Measurements from ENCODE around the gene AWAT1.
"Not testable (repeated sequence)": the region's sequence is repeated elsewhere in the genome, so short reads cannot be mapped to it uniquely, and the experiment has no call there.

Gene AWAT1

GRCh38 chrX:70247252-70247651, 12.8 kb downstream of the AWAT1 start:
- DNase-seq (ENCODE audit: low spot score in 2 of 2) = no peak
- in situ Hi-C loops (cut with MboI; ENCODE audit: low sequenced_read_pairs) = no loop called here
- Histone ChIP-seq H3K4me3 (no peak overlapping the region), H3K27me3 (ENCODE audit: low read depth) (no peaks in the 10 kb centered on the region), H3K36me3 (replicated peaks) (no peaks in the 10 kb centered on the region), H3K9me3 (no peaks in the 10 kb centered on the region), H3K4me1 (peaks cover 15% of the 10 kb centered on the region)

DNA sequence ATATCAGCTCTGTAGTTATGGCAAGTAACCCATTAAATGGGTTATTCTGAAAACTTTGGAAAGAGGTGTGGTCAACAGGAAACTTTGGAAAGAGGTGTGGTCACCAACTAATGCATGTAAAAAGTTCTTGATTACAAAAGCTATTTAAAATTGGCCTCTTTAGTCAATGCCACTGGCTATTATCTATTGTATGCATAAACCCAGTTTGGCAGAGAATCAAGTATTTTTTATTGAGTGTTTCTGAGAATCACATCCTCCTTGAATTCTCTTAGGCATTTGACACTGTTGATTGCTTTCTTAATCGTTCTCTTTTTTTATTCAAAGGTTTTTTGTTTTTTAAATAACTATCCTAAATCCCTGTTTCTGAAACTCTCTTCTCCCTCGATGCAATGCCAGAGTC, 18.0 kb downstream of the AWAT1 start:
- no peaks in the 10 kb centered on the region for H3K36me3 ChIP-seq (replicated peaks)
- no peaks in the 10 kb centered on the region for H3K27me3 ChIP-seq (ENCODE audit: low read depth)
- no peaks in the 10 kb centered on the region for H3K9me3 ChIP-seq
- no peak overlapping the region for H3K4me3 ChIP-seq
- DNase-seq (ENCODE audit: low spot score in 2 of 2) = peak in 1 of 2 experiments; percentile 8
- H3K4me1 ChIP-seq = peaks cover 16% of the 10 kb centered on the region
- in situ Hi-C loops (cut with MboI; ENCODE audit: low sequenced_read_pairs) = no loop called here

DNA sequence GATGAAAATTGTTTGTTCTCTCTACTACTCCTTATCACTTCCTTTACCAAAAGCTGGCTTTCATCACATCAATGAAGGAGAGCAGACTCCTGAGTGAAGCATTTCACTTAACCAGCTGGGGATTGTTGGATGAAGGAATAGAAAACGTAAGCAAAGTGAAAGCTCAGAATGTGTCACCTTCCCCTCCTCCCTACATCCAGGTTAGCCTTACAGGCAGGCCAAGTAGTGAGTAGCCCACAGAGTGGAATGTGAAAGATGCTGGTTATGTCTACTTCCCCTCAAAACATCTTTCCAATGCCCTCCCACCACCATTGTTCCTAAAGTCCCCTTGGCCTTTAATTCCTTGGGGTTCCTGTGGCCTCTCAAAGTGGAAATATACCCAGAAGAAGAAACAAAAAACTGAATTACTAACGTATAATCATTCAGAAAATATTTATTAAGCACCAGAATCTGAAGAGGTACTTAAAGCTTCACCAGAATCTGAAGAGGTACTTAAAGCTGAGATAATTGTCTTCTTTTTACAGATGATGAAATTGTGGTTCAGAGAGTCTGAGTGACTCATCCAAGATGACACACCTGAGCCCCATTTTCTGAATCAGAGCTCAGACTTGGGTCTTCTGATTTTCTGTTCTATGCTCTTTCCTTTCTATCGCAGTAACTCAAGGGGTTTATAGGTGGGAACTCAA, 19.1 kb downstream of the AWAT1 start:
- Histone ChIP-seq H3K36me3 (replicated peaks) (no peaks in the 10 kb centered on the region), H3K27me3 (ENCODE audit: low read depth) (no peaks in the 10 kb centered on the region), H3K9me3 (no peaks in the 10 kb centered on the region), H3K4me3 (no peak overlapping the region), H3K4me1 (peaks cover 16% of the 10 kb centered on the region)
- DNase-seq (ENCODE audit: low spot score in 2 of 2) = no peak
- in situ Hi-C loops (cut with MboI; ENCODE audit: low sequenced_read_pairs) = no loop called here

- in situ Hi-C loops (cut with MboI; ENCODE audit: low sequenced_read_pairs) = no loop called here
- no peak for DNase-seq (ENCODE audit: low spot score in 2 of 2)
- Histone ChIP-seq H3K4me1 (peaks cover 16% of the 10 kb centered on the region), H3K27me3 (ENCODE audit: low read depth) (no peaks in the 10 kb centered on the region), H3K9me3 (no peaks in the 10 kb centered on the region), H3K36me3 (replicated peaks) (no peaks in the 10 kb centered on the region), H3K4me3 (no peak overlapping the region)
These were observed 19.6 kb downstream of the AWAT1 start for GRCh38 chrX:70254063-70254400.

DNA sequence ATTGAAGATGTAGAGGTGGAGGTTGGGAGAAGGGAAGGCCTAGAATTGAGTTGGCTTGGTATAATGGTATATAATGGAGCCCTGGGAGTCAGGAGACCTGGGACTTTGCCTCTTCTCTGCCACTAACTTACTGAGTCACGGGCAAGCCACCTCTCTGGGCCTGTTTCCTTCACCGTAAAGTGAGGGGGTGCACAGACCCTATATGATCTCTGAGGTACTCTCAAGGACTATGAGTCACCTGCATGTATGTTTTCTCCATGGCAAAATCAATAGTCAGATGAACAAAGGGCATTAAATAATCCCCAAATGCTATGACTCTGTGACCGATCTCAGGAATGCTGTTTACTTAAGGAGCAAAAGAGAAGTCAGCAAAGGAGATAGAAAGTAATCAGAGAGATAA, 20.5 kb downstream of the AWAT1 start:
- H3K4me1 ChIP-seq = peaks cover 16% of the 10 kb centered on the region
- in situ Hi-C loops (cut with MboI; ENCODE audit: low sequenced_read_pairs) = no loop called here
- no peak for DNase-seq (ENCODE audit: low spot score in 2 of 2)
- no peaks in the 10 kb centered on the region for H3K27me3 ChIP-seq (ENCODE audit: low read depth)
- H3K4me3 ChIP-seq = no peak overlapping the region
- H3K9me3 ChIP-seq = no peaks in the 10 kb centered on the region
- H3K36me3 ChIP-seq (replicated peaks) = no peaks in the 10 kb centered on the region

- DNase-seq (ENCODE audit: low spot score in 2 of 2) = no peak
- Histone ChIP-seq H3K4me3 (no peak overlapping the region), H3K27me3 (ENCODE audit: low read depth) (no peaks in the 10 kb centered on the region), H3K9me3 (no peaks in the 10 kb centered on the region), H3K4me1 (peaks cover 12% of the 10 kb centered on the region), H3K36me3 (replicated peaks) (no peaks in the 10 kb centered on the region)
- in situ Hi-C loops (cut with MboI; ENCODE audit: low sequenced_read_pairs) = no loop called here
These were observed 21.0 kb downstream of the AWAT1 start for GRCh38 chrX:70255452-70255851.

DNA sequence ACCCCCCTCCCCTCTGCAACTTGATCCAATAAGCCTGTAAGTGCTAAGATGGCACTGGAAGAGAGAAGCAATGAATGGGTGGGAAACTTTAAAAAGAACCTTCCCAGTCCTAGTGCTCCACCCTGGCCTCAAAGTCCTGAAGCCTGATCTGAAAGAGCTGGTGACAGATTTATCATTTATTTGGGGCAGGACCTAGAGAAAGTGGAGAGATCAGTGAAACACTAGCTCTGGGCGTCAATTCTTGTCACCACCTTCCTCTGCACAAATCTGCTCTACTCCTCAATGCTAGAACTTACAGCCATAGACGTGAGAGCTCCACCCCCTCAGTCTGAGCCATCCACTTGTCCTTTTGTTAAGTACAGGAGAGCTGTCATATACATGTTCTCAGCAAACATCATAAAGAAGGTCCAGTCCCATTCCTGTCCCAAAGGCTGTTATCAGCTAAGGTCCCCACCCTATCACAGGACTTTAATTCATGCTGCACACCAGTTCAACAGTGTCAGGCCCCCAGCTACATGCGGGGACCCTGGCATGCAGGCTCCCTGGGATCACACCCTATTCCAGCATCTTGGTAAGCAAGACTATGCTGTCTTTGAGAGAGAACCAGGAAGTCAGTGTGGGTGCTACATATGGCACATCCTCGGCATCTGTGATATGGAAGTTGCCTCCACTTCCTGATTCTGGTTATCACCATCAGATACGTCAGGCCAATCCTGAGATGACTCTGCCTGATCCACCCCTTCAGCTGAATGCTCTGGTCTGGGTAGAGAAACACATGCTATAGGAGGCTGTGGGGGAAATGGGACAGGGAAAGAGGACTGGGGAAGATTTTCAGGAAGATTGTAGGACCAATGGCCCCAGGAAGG, 23.2 kb downstream of the AWAT1 start:
- in situ Hi-C loops (cut with MboI; ENCODE audit: low sequenced_read_pairs) = no loop called here
- no peaks in the 10 kb centered on the region for H3K27me3 ChIP-seq (ENCODE audit: low read depth)
- no peak overlapping the region for H3K4me3 ChIP-seq
- H3K36me3 ChIP-seq (replicated peaks) = no peaks in the 10 kb centered on the region
- H3K9me3 ChIP-seq = no peaks in the 10 kb centered on the region
- no peak for DNase-seq (ENCODE audit: low spot score in 2 of 2)
- peaks cover under 1% of the 10 kb centered on the region; the same call in 1 of the 2 replicates for H3K4me1 ChIP-seq

GRCh38 chrX:70260104-70260503, 25.6 kb downstream of the AWAT1 start, which contains the start of gene P2RY4:
Gene P2RY4, minus strand, starts transcription at chrX:70260204. Its CDS starts 580 bp downstream, at chrX:70259624.
- in situ Hi-C loops (cut with MboI; ENCODE audit: low sequenced_read_pairs) = no loop called here
- no peak within 1 kb of the TSS for H3K4me3 ChIP-seq
- no peaks in the 10 kb centered on the region for H3K9me3 ChIP-seq
- no peak for DNase-seq (ENCODE audit: low spot score in 2 of 2)
- no peaks in the 10 kb centered on the region for H3K4me1 ChIP-seq
- H3K36me3 ChIP-seq (replicated peaks) = no peaks in the 10 kb centered on the region
- H3K27me3 ChIP-seq (ENCODE audit: low read depth) = peaks cover 3% of the 10 kb centered on the region; the same call in 1 of the 2 replicates

GRCh38 chrX:70262952-70263567, 28.6 kb downstream of the AWAT1 start:
- in situ Hi-C loops (cut with MboI; ENCODE audit: low sequenced_read_pairs) = no loop called here
- H3K9me3 ChIP-seq = no peaks in the 10 kb centered on the region
- DNase-seq (ENCODE audit: low spot score in 2 of 2) = peak; percentile 56 to 83

GRCh38 chrX:70264784-70265183, 30.3 kb downstream of the AWAT1 start:
- in situ Hi-C loops (cut with MboI; ENCODE audit: low sequenced_read_pairs) = no loop called here

More at GRCh38 chrX:70262952-70263567, 28.6 kb downstream of the AWAT1 start:
- Histone ChIP-seq H3K36me3 (replicated peaks) (no peaks in the 10 kb centered on the region), H3K27me3 (ENCODE audit: low read depth) (peaks cover 3% of the 10 kb centered on the region; the same call in 1 of the 2 replicates), H3K4me3 (no peak overlapping the region), H3K4me1 (no peaks in the 10 kb centered on the region)

GRCh38 chrX:70268034-70268433, 33.6 kb downstream of the AWAT1 start, which contains the start of gene ARR3:
Gene ARR3, plus strand, starts transcription at chrX:70268334. Its CDS starts 1,052 bp downstream, at chrX:70269386.
- H3K4me3 ChIP-seq = no peak within 1 kb of the TSS
- in situ Hi-C loops (cut with MboI; ENCODE audit: low sequenced_read_pairs) = no loop called here
- H3K9me3 ChIP-seq = no peaks in the 10 kb centered on the region
- H3K4me1 ChIP-seq = no peaks in the 10 kb centered on the region
- H3K36me3 ChIP-seq (replicated peaks) = no peaks in the 10 kb centered on the region
- peaks cover 3% of the 10 kb centered on the region; the same call in 1 of the 2 replicates for H3K27me3 ChIP-seq (ENCODE audit: low read depth)
- no peak for DNase-seq (ENCODE audit: low spot score in 2 of 2)

More at GRCh38 chrX:70264784-70265183, 30.3 kb downstream of the AWAT1 start:
- H3K4me1 ChIP-seq = no peaks in the 10 kb centered on the region
- no peaks in the 10 kb centered on the region for H3K9me3 ChIP-seq
- no peak overlapping the region for H3K4me3 ChIP-seq
- no peak for DNase-seq (ENCODE audit: low spot score in 2 of 2)
- no peaks in the 10 kb centered on the region for H3K36me3 ChIP-seq (replicated peaks)
- peaks cover 3% of the 10 kb centered on the region; the same call in 1 of the 2 replicates for H3K27me3 ChIP-seq (ENCODE audit: low read depth)

- H3K4me3 ChIP-seq; H3K27me3 ChIP-seq (ENCODE audit: low read depth); H3K9me3 ChIP-seq; H3K36me3 ChIP-seq (replicated peaks); in situ Hi-C loops (cut with MboI; ENCODE audit: low sequenced_read_pairs); H3K4me1 ChIP-seq; DNase-seq (ENCODE audit: low spot score in 2 of 2): not testable (repeated sequence)
These were observed 39.6 kb downstream of the AWAT1 start for GRCh38 chrX:70274029-70274428.

GRCh38 chrX:70279081-70279480, 44.6 kb downstream of the AWAT1 start:
- Histone ChIP-seq H3K9me3 (no peaks in the 10 kb centered on the region), H3K36me3 (replicated peaks) (no peaks in the 10 kb centered on the region)

DNA sequence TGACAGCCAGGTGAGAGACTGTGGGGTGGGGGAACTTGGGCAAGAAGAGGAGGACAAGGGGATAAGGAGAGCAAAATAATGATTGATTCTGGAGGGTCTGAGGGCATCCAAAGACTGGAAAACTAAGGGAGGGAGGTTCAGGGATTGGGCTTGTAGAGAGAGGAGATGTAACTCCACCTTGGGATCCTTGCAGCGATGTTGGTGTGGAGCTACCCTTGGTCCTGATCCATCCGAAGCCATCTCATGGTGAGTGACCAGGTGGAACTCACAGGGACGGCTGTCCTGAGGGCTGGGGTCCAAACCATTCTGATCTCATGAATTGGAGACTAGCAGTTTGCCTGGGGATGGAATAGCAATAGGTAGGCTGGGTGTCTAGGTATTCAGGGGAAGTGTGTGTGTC, 46.1 kb downstream of the AWAT1 start:
- H3K36me3 ChIP-seq (replicated peaks) = peaks cover 13% of the 10 kb centered on the region
- no peak overlapping the region for H3K4me3 ChIP-seq
- in situ Hi-C loops (cut with MboI; ENCODE audit: low sequenced_read_pairs) = no loop called here
- no peaks in the 10 kb centered on the region for H3K27me3 ChIP-seq (ENCODE audit: low read depth)
- DNase-seq (ENCODE audit: low spot score in 2 of 2) = no peak
- H3K9me3 ChIP-seq = no peaks in the 10 kb centered on the region
- H3K4me1 ChIP-seq = no peaks in the 10 kb centered on the region

More at GRCh38 chrX:70279081-70279480, 44.6 kb downstream of the AWAT1 start:
- no peak for DNase-seq (ENCODE audit: low spot score in 2 of 2)
- no peaks in the 10 kb centered on the region for H3K27me3 ChIP-seq (ENCODE audit: low read depth)
- in situ Hi-C loops (cut with MboI; ENCODE audit: low sequenced_read_pairs) = no loop called here
- H3K4me3 ChIP-seq = no peak overlapping the region
- peaks cover 10% of the 10 kb centered on the region for H3K4me1 ChIP-seq

Data from HAP-1 (cell line).